GM21619 (cell line): Measurements from ENCODE around the gene RNPS1.

Source experiments
- ATAC-seq: cut with Tn5 transposase; IDR thresholded peaks from one replicate; pipeline ENCODE4 v1.9.1; 2021; ENCODE audit not compliant: unreplicated experiment

RNPS1 gene, protein sequence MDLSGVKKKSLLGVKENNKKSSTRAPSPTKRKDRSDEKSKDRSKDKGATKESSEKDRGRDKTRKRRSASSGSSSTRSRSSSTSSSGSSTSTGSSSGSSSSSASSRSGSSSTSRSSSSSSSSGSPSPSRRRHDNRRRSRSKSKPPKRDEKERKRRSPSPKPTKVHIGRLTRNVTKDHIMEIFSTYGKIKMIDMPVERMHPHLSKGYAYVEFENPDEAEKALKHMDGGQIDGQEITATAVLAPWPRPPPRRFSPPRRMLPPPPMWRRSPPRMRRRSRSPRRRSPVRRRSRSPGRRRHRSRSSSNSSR

GRCh38 chr16:2267913-2268666, at the start of gene RNPS1:
RNPS1 (minus strand) TSS chr16:2268126; CDS start chr16:2264643, 3,483 bp downstream.
- peak; percentile 63 for ATAC-seq

DNA sequence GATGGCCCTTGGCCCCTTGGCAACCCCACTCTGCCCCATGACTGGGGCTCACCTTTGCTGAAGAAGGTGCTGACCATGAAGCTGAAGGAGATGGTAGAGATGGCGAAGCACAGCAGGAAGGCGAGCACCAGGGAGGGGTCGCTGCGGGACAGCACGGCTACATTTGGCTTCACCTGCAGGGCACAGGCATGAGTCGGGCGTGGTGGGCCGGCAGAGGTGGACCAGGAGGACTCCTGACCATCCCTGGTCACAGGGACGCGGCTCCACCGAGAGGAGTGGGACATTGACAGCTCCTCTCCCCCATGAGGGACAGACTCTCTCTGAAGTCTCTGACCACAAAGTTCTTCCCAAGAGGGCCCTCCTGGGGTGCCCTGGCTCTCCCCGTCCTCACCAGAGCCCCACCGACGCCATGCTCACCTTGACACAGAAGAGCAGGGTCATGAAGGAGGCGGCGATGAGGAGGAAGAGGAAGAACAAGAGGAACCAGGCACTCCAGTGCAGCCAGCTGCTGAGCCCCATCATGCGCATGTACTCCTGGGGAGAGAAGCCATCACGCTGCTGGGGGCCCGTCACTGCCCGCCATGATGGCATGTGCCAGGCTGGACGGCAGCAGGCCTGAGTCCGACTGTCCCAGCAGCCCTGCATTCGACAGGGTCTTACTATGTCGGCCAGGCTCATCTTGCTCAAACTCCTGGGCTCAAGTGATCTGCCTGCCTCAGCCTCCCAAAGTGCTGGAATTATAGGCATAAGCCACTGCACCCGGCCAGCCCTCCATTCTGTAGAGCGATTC, 49.5 kb upstream of the RNPS1 start:
- no peak for ATAC-seq

DNA sequence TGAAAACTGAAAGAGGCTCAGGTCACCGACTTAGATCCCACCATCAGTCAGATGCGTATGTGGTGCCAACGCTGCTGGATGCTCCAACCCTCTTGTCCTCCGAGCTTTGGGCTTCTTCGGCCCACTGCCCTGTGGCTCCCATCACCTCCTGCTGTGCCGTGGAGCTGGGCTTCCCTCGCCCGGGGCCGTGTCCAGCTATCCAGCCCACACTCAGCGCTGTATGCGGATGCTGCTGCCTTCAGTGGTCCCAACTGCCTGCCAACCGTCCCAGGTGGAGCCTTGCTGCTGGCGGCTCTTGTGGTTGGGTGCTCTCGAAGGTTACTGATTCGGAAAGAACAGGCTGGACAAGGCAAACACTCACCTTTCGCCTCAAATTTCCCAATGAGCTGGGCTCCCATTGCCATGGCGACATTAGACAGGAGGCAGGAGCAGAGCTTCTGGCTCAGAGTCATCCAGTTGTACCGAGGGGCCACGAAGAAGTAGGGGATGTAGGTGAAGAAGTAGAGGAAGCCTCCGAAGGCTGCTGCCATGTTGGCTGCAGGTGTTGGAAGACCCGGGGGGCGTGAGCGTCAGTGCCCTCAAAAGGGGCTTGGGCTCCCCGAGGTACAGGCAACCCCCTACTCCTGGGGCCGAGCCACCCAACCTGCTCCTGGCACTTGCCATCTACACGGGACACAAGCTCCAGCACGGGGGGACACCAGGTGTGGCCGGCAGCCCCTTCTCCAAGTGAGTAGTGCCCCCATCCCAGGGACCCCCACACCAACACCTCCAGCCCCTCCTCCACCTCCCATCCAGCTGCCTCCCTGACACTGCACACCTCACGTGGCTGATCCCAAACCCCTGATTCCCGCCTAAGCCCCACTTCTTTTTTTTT, 40.4 kb upstream of the RNPS1 start:
- no peak for ATAC-seq

- ATAC-seq = no peak
These were observed 31.9 kb upstream of the RNPS1 start for GRCh38 chr16:2299915-2300192.

DNA sequence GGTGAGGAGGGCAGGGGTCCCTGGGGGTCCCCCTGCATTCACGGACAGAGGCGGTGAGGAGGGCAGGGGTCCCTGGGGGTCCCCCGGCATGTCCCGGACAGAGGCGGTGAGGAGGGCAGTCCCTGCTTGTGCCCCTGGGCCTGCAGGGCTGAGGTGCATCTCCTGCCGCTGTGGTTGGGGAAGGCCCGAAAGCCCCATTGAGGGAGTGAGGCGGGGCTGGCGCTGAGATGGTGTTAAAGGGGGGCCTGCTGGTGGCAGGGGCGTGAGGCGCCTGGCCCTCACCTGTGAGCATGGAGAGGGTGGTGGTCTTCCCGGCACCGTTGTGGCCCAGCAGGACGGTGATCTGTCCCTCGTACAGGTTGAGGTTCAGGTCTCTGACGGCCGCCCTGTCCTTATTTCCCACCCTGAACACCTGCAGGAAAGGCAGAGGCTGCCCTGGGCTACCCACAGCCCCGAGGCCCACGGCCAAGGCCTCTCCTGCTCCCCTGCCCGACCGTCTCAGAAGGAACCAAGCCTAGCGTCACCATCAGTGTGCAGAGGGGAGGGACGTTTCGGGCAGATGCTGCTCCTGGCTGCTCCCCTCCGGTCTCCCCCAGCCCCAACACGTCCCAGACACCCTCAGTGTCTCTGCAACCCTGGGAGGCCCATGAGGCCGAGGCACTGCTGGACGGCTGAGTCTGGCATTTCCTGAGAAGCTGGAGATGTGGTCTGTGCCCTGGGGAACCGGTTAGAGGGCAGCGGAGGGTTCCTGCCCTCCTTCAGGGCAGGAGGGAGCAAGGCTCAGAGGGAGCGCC, 31.4 kb upstream of the RNPS1 start:
- no peak for ATAC-seq

- no peak for ATAC-seq
These were observed 30.7 kb upstream of the RNPS1 start for GRCh38 chr16:2298621-2299020.

GRCh38 chr16:2297506-2297860, 29.6 kb upstream of the RNPS1 start:
- no peak for ATAC-seq

DNA sequence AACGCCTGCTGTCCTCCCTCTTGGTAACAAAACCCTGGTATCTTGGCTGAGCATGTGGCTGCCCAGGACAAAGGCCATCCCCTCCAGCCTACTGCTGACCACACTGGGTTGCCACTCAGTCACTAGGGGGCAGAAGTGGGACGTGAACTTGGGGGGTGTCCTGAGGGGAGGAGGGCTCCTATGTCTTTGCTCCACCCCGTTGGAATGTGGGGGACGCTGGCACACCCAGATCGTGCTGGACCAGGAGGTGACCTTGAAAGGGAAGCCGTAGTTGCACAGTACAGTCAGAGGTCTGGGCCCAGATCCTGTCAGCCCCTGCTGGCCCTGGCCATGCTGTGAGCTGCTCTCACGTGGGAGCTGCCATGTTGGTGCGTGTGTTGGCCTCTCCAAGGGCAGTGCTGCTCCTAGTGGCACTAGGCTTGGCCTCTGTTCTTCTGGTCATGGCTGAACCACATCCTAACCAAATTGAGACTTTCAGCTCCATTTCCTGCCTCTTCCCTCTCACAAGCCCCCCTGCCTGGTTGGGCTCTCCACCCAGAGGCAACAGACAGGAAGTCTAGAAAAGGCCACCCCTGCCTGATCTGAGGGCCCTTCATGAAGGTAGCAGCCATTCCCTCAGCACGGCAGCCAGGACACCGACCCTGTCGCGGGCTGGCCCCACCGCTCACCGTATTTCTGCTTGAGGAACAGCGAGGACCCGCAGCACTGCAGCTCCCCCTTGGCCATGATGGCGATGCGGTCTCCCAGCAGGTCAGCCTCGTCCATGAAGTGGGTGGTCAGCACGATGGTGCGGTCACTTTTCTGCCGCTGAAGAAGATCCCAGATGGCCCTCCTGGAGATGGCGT, 29.0 kb upstream of the RNPS1 start:
- ATAC-seq = no peak

GRCh38 chr16:2295056-2295798, 27.3 kb upstream of the RNPS1 start:
- ATAC-seq = peak; percentile 77

DNA sequence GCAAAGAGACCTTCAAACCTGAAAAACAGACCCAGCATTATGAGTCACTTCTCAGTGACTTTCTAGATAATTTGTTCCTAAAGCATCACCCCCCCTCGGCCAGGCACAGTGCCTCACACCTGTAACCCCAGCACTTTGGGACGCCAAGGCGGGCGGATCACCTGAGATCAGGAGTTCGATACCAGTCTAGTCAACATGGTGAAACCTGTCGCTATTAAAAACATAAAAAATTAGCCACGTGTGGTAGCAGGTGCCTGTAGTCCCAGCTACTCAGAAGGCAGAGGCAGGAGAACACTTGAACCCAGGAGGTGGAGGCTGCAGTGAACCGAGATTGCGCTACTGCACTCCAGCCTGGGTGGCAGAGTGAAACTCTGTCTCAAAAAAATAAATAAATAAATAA, 24.3 kb upstream of the RNPS1 start:
- ATAC-seq = no peak

DNA sequence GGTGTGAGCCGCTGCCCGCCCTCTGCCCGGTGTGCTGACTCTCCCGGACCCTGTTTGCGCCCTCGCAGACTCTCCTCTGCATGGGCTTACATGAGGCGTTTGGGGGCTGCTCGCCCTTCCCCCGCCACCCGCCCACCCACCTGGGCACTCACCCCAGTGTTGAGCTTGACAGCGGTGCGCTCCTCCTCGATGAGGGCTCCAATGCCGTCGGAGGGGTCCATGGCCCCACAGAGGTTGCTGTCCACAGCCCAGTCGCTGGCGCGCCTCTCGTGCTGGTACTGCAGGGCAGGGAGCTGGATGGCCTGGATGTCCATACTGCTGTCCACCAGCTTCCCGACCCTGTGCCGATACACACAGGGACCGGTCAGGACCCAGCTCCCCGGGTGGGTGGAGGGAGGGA, 21.4 kb upstream of the RNPS1 start:
- ATAC-seq = no peak

GRCh38 chr16:2288726-2289125, 20.8 kb upstream of the RNPS1 start:
- no peak for ATAC-seq

DNA sequence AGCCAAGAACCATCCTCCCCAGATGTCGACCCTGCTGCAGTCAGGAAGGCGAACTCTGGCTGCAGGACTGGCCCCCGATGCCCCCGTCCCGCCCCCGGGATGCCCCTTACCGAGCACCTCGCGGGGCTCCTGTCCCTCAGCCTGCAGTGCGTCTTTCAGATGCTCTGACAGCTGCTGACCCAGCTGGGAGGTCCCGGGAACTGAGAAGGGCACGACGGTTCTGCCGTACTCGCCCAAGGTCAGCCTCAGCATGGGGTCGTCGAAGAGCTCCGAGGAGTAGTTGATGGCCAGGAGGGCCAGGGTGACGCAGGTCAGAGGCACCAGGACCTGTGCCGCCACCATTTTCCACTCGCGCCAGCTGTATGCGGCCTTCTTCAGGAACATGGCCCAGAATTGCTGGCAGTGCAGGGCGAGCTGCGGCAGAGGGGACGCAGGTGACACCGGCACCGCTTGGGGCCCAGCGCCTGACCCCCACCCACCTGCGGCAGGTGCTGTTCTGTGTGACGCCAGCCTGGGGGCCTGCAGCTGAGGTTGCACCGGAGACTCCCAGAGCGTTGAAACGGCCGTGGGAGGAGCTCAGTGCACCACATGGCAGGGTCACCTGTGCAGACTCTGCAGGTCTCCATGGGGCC, 20.1 kb upstream of the RNPS1 start:
- ATAC-seq = no peak

DNA sequence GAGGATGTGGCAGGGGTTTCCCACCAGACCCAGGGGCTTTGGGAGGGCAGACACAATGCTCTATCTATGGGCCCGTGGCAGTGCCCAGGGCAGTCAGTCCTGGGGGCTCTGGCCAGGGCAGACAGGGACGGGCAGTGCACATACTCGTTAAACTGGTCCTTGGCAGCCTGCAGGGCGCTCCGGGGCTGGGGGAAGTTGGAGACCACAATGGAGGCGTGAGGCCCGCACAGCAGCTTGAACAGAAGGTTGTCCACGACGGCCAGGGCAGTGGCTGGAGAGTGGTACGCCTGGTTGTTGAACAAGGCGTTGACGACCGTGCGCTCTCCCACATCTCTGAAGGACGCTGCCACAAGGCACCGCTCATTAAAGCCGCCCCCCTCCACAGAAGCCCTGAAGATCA, 18.6 kb upstream of the RNPS1 start:
- no peak for ATAC-seq

GRCh38 chr16:2285731-2286191, 17.8 kb upstream of the RNPS1 start:
- no peak for ATAC-seq

DNA sequence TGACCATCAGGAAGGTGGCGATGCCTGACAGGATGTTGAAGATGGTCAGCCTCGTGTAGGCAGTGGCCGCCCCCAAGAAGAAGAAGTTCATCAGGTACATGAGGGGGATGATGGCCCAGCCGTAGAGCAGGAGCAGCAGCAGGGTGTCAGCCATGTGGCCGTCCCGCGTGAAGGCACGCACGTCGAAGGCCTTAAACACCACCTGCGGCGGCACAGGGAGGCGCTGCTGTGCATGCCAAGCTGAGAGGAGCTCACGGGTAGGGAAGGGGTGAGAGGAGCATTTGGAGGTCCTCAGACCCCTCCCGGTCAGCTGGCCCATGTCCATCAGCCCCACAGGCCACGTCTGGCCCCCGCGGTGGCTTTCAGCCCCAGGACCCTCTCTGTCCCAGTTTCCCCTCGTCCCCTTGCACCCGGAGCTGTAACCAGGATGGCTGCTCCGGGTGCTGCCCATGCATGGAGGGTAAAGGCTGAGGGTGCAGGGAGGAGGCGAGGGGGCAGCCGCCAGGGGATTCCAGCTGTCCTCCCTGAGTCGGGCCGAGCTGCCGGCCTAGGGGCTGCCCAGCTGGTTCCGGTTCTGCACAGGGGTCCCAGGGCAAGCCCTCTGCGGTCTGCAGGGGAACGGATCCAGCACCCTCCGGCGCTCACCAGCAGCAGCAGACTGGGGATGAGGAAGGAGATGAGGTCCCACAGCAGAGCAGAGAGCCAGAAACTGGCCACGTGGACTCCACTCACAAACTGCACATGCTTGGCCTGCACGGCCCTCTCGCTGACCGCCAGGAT, 17.1 kb upstream of the RNPS1 start:
- no peak for ATAC-seq

GRCh38 chr16:2284001-2284770, 16.3 kb upstream of the RNPS1 start:
- no peak for ATAC-seq
